ENCODE data around the gene KRT16. TPM values are rescaled to one million over a fixed set of nuclear protein-coding genes. Genes with fewer than 3 reads are reported as not detected.

Gene KRT16
- total RNA-seq, 1 donor from 2014 or later: 0.79 TPM

- no peaks in the 10 kb centered on the region for H3K36me3 Mint-ChIP-seq (ENCODE audit: low read depth, unreplicated experiment)
- no peaks in the 10 kb centered on the region for H3K9me3 ChIP-seq (ENCODE audit: insufficient read depth, low read depth, low read length)
- H3K4me3 ChIP-seq (ENCODE audit: insufficient read depth, low read depth, low read length): no peak overlapping the region
- H3K4me3 Mint-ChIP-seq (ENCODE audit: unreplicated experiment): no peak overlapping the region
- H3K9me3 Mint-ChIP-seq (ENCODE audit: unreplicated experiment): peaks cover 2% of the 10 kb centered on the region
- H2AFZ ChIP-seq (ENCODE audit: low read depth, low read length): no peak overlapping the region
- TF ChIP-seq CTCF (IDR thresholded peaks at IDR 0.05; ENCODE audit: insufficient read depth, low read depth, low read length) (no peak), EZH2 (IDR thresholded peaks at IDR 0.05; ENCODE audit: insufficient read depth, low read length) (no peak)
- peaks cover 17% of the 10 kb centered on the region for H3K27me3 ChIP-seq (ENCODE audit: insufficient read depth, low read length)
- H3K79me2 ChIP-seq (ENCODE audit: insufficient read depth, low read length): no peaks in the 10 kb centered on the region
- H4K20me1 ChIP-seq (ENCODE audit: insufficient read depth, low read length): no peaks in the 10 kb centered on the region
- FAIRE-seq: no peak
- no peak overlapping the region for H3K27ac Mint-ChIP-seq (ENCODE audit: unreplicated experiment)
- H3K4me1 Mint-ChIP-seq (ENCODE audit: low read depth, unreplicated experiment): no peaks in the 10 kb centered on the region
- DNase-seq (ENCODE audit: low read depth): no peak
- no peak overlapping the region for H3K27ac ChIP-seq (ENCODE audit: low read depth, low read length)
- H3K9ac ChIP-seq (ENCODE audit: low read length): no peak overlapping the region
- H3K4me2 ChIP-seq (ENCODE audit: low read length): no peak overlapping the region
- no peaks in the 10 kb centered on the region for H3K36me3 ChIP-seq (ENCODE audit: insufficient read depth, low read length)
- H3K4me1 ChIP-seq (ENCODE audit: insufficient read depth, low read length): no peaks in the 10 kb centered on the region
- H3K27me3 Mint-ChIP-seq (ENCODE audit: low read depth, unreplicated experiment): peaks cover 65% of the 10 kb centered on the region
These were observed 37.2 kb downstream of the KRT16 start for GRCh38 chr17:41575336-41575735.

- Mint-ChIP-seq H3K27ac (ENCODE audit: unreplicated experiment) (no peak within 1 kb of the TSS), H3K9me3 (ENCODE audit: unreplicated experiment) (peaks cover 2% of the 10 kb centered on the region), H3K4me3 (ENCODE audit: unreplicated experiment) (no peak within 1 kb of the TSS), H3K4me1 (ENCODE audit: low read depth, unreplicated experiment) (no peaks in the 10 kb centered on the region), H3K27me3 (ENCODE audit: low read depth, unreplicated experiment) (peaks cover 78% of the 10 kb centered on the region), H3K36me3 (ENCODE audit: low read depth, unreplicated experiment) (no peaks in the 10 kb centered on the region)
- no peak within 1 kb of the TSS for H3K4me2 ChIP-seq (ENCODE audit: low read length)
- no peaks in the 10 kb centered on the region for H4K20me1 ChIP-seq (ENCODE audit: insufficient read depth, low read length)
- FAIRE-seq: no peak
- no peaks in the 10 kb centered on the region for H3K4me1 ChIP-seq (ENCODE audit: insufficient read depth, low read length)
- TF ChIP-seq EZH2 (IDR thresholded peaks at IDR 0.05; ENCODE audit: insufficient read depth, low read length): no peak
- TF ChIP-seq CTCF (IDR thresholded peaks at IDR 0.05; ENCODE audit: insufficient read depth, low read depth, low read length): no peak
- H3K79me2 ChIP-seq (ENCODE audit: insufficient read depth, low read length): no peaks in the 10 kb centered on the region
- H3K4me3 ChIP-seq (ENCODE audit: insufficient read depth, low read depth, low read length): no peak within 1 kb of the TSS
- H3K27ac ChIP-seq (ENCODE audit: low read depth, low read length): no peak within 1 kb of the TSS
- H3K36me3 ChIP-seq (ENCODE audit: insufficient read depth, low read length): no peaks in the 10 kb centered on the region
- no peak within 1 kb of the TSS for H2AFZ ChIP-seq (ENCODE audit: low read depth, low read length)
- DNase-seq (ENCODE audit: low read depth): no peak
- peaks cover 25% of the 10 kb centered on the region for H3K27me3 ChIP-seq (ENCODE audit: insufficient read depth, low read length)
- H3K9ac ChIP-seq (ENCODE audit: low read length): no peak within 1 kb of the TSS
- H3K9me3 ChIP-seq (ENCODE audit: insufficient read depth, low read depth, low read length): no peaks in the 10 kb centered on the region
These were observed 40.8 kb downstream of the KRT16 start, which contains the start of gene KRT9 for GRCh38 chr17:41571561-41572434. TSS of gene KRT9 (minus strand) at chr17:41572059. CDS start at chr17:41571992, 67 bp downstream.

- Mint-ChIP-seq H3K9me3 (ENCODE audit: unreplicated experiment) (no peaks in the 10 kb centered on the region), H3K27me3 (ENCODE audit: low read depth, unreplicated experiment) (peaks cover 67% of the 10 kb centered on the region), H3K4me3 (ENCODE audit: unreplicated experiment) (no peak overlapping the region), H3K4me1 (ENCODE audit: low read depth, unreplicated experiment) (no peaks in the 10 kb centered on the region), H3K36me3 (ENCODE audit: low read depth, unreplicated experiment) (no peaks in the 10 kb centered on the region), H3K27ac (ENCODE audit: unreplicated experiment) (no peak overlapping the region)
- DNase-seq (ENCODE audit: low read depth) (no peak), FAIRE-seq (no peak)
- Histone ChIP-seq H3K36me3 (ENCODE audit: insufficient read depth, low read length) (no peaks in the 10 kb centered on the region), H3K9ac (ENCODE audit: low read length) (no peak overlapping the region), H3K9me3 (ENCODE audit: insufficient read depth, low read depth, low read length) (no peaks in the 10 kb centered on the region), H3K27me3 (ENCODE audit: insufficient read depth, low read length) (peaks cover 44% of the 10 kb centered on the region), H3K4me2 (ENCODE audit: low read length) (no peak overlapping the region), H3K79me2 (ENCODE audit: insufficient read depth, low read length) (no peaks in the 10 kb centered on the region), H3K27ac (ENCODE audit: low read depth, low read length) (no peak overlapping the region), H2AFZ (ENCODE audit: low read depth, low read length) (no peak overlapping the region), H3K4me1 (ENCODE audit: insufficient read depth, low read length) (no peaks in the 10 kb centered on the region), H3K4me3 (ENCODE audit: insufficient read depth, low read depth, low read length) (no peak overlapping the region), H4K20me1 (ENCODE audit: insufficient read depth, low read length) (no peaks in the 10 kb centered on the region)
- TF ChIP-seq EZH2 (IDR thresholded peaks at IDR 0.05; ENCODE audit: insufficient read depth, low read length) (no peak), CTCF (IDR thresholded peaks at IDR 0.05; ENCODE audit: insufficient read depth, low read depth, low read length) (no peak)
These were observed 45.2 kb downstream of the KRT16 start for GRCh38 chr17:41567317-41567716.
